Endothelial cell of umbilical vein (primary cell): ENCODE results near the gene IGF1. TPM values are rescaled to one million over a fixed set of nuclear protein-coding genes. Genes with fewer than 3 reads are reported as not detected.

Experiments used
- BruUV-seq: library from RNA; stranded (reverse); fragments of 400-500 nt; replicated peaks from 2 replicates; lab custom pipeline; 2021; lab: Mats Ljungman, UMichigan
- CTCF ChIA-PET: fragments of 300-600, 350-600 bp; sonication (Branson Sonifier 250); formaldehyde crosslinking; loops from one replicate; lab custom pipeline; 2021; ENCODE audit warnings: antibody characterized with exemption, inconsistent platforms; lab: Charles Lee
- POLR2A ChIA-PET: fragments of 300-600, 350-600 bp; sonication (Branson Sonifier 250); formaldehyde crosslinking; loops from one replicate; lab custom pipeline; 2021; ENCODE audit warnings: antibody characterized with exemption, inconsistent platforms; lab: Charles Lee
- DNase-seq: peaks from one replicate; pipeline ENCODE4 v3.0.0-alpha.2; 2011; ENCODE audit warnings: low read depth, low spot score
- FAIRE-seq: peaks from 2 replicates; lab custom pipeline; 2011; peaks lifted over from hg19 to GRCh38; lab: Jason Lieb, UNC
- H2AFZ ChIP-seq: 2 replicates; pipeline ENCODE4 v1.6.0; 2012; ENCODE audit warnings: low read depth, low read length, control low read depth, inconsistent platforms
- H3K27ac ChIP-seq: 2 replicates; pipeline ENCODE4 v1.5.1; 2011; ENCODE audit warnings: low read depth, mild to moderate bottlenecking, control low read depth, low read length, moderate library complexity; ENCODE audit not compliant: insufficient read depth
- H3K27me3 ChIP-seq, 2 experiments: 2 replicates each; pipeline versions ENCODE4 v1.6.0 to v1.6.1; 2011; ENCODE audit warnings: low read length in 2 of 2, mixed read lengths in 1 of 2; ENCODE audit not compliant: control insufficient read depth in 2 of 2, insufficient read depth in 2 of 2
- H3K36me3 ChIP-seq, 2 experiments: 2 replicates in 1 of 2; 3 replicates in 1 of 2; pipeline ENCODE4 v1.5.1; 2011; ENCODE audit warnings: low read length in 2 of 2, mild to moderate bottlenecking in 1 of 2, moderate library complexity in 1 of 2; ENCODE audit not compliant: control insufficient read depth in 2 of 2, insufficient read depth in 2 of 2; ENCODE audit errors: extremely low read depth in 1 of 2
- H3K4me1 ChIP-seq: 3 replicates; pipeline ENCODE4 v1.5.1; 2011; ENCODE audit warnings: mild to moderate bottlenecking, low read length; ENCODE audit not compliant: control insufficient read depth, insufficient read depth; ENCODE audit errors: extremely low read depth
- H3K4me2 ChIP-seq: 2 replicates; pipeline ENCODE4 v1.6.1; 2011; ENCODE audit warnings: low read length, control low read depth, mixed read lengths; ENCODE audit not compliant: insufficient read depth
- H3K4me3 ChIP-seq, 3 experiments: fragments of 200-600 bp in 1 of 3; sonication (generic), shearing (Covaris generic) in 1 of 3; replicated peaks in 1 of 3; 2 replicates each; pipeline ENCODE4 v1.5.1; 2011 to 2016; ENCODE audit warnings: control low read depth in 3 of 3, low read length in 3 of 3, mild to moderate bottlenecking in 2 of 3, inconsistent platforms in 1 of 3, low read depth in 1 of 3, moderate library complexity in 1 of 3; ENCODE audit not compliant: insufficient read depth in 1 of 3
- H3K79me2 ChIP-seq: 2 replicates; pipeline ENCODE4 v1.6.0; 2012; ENCODE audit warnings: low read length, inconsistent platforms; ENCODE audit not compliant: control insufficient read depth, insufficient read depth
- H3K9ac ChIP-seq: replicated peaks from 2 replicates; pipeline ENCODE3; 2011; ENCODE audit warnings: low read length, control low read depth; ENCODE audit not compliant: insufficient read depth; ENCODE audit errors: extremely low read depth
- H3K9me1 ChIP-seq: replicated peaks from 3 replicates; pipeline ENCODE4 v1.6.0; 2011; ENCODE audit warnings: mild to moderate bottlenecking, low read length; ENCODE audit not compliant: control insufficient read depth, insufficient read depth; ENCODE audit errors: extremely low read depth
- H3K9me3 ChIP-seq: replicated peaks from 2 replicates; pipeline ENCODE4 v1.5.1; 2012; ENCODE audit warnings: low read length, inconsistent platforms; ENCODE audit not compliant: control insufficient read depth, insufficient read depth
- H4K20me1 ChIP-seq: replicated peaks from 2 replicates; pipeline ENCODE3; 2011; ENCODE audit warnings: mild to moderate bottlenecking, low read length; ENCODE audit not compliant: control insufficient read depth, insufficient read depth; ENCODE audit errors: extremely low read depth
- EZH2 ChIP-seq: IDR thresholded peaks from 2 replicates; pipeline ENCODE4 v1.6.1; 2012; ENCODE audit warnings: borderline replicate concordance, low read depth, mild to moderate bottlenecking, moderate library complexity, low read length, inconsistent platforms; ENCODE audit not compliant: severe bottlenecking
- FOS ChIP-seq: IDR thresholded peaks from 2 replicates; pipeline ENCODE4 v1.6.1; 2011; ENCODE audit warnings: mild to moderate bottlenecking, low read length, moderate library complexity, borderline replicate concordance; ENCODE audit not compliant: insufficient read depth
- GATA2 ChIP-seq: IDR thresholded peaks from 2 replicates; pipeline ENCODE4 v1.7.0; 2011; ENCODE audit warnings: low read depth, mild to moderate bottlenecking, moderate library complexity, mixed read lengths, low read length; ENCODE audit not compliant: insufficient read length, insufficient read depth
- JUN ChIP-seq: IDR thresholded peaks from 2 replicates; pipeline ENCODE4 v1.6.1; 2011; ENCODE audit warnings: borderline replicate concordance, low read depth; ENCODE audit not compliant: insufficient read length, insufficient read depth
- MYC ChIP-seq: IDR thresholded peaks from one replicate; pipeline ENCODE4 v1.6.1; 2011; ENCODE audit warnings: mild to moderate bottlenecking, low read depth, low read length
- POLR2AphosphoS5 ChIP-seq: IDR thresholded peaks from 2 replicates; pipeline ENCODE4 v1.6.1; 2012; ENCODE audit warnings: low read depth, mild to moderate bottlenecking, control low read depth, low read length, moderate library complexity; ENCODE audit not compliant: insufficient read depth
- dilution Hi-C: fragments of 300-500 bp; cut with MboI; formaldehyde crosslinking; loops from one replicate; pipeline ENCODE4 v1.15.0; 2019; ENCODE audit warnings: low sequenced_read_pairs; ENCODE audit not compliant: extremely low pct_ligation_motif_present
- intact Hi-C: fragments of 100-400 bp; cut with micrococcal nuclease; formaldehyde crosslinking; loops from one replicate; pipeline ENCODE4 v1.10.0; 2022
- polyA plus RNA-seq, 4 experiments: library from polyadenylated mRNA; depleted of rRNA in 3 of 4; stranded (reverse) in 3 of 4; unstranded in 1 of 4; fragments of >200 nt; gene quantifications; 2 replicates each; pipeline versions ENCODE4 v1.2.1 to v1.2.3, GENCODE V29; 2011 to 2012; ENCODE audit warnings: missing spikeins in 1 of 4
- total RNA-seq: library from RNA; stranded (reverse); gene quantifications from 2 replicates; pipeline ENCODE4 v1.2.3, GENCODE V29; 2021
- TF ChIP-seq, protein P1 (sequence below): IDR thresholded peaks from 2 replicates; pipeline ENCODE4 v1.6.1; 2011; ENCODE audit not compliant: insufficient read depth, insufficient read length
- TF ChIP-seq, protein P2 (sequence below), 2 donors: IDR thresholded peaks; 1 replicate in 1 of 2; 2 replicates in 1 of 2; pipeline ENCODE4 v1.5.1; 2011; ENCODE audit warnings: low read length in 2 of 2, mild to moderate bottlenecking in 2 of 2, moderate library complexity in 2 of 2, control low read depth in 1 of 2, inconsistent platforms in 1 of 2, low read depth in 1 of 2; ENCODE audit not compliant: insufficient read depth in 1 of 2; ENCODE audit errors: extremely low read depth in 1 of 2

The IGF1 gene
- total and polyA plus RNA-seq, 2 donors (not counting 3 experiments of a cell fraction or from before 2014, with no cell fraction given) = 0.10 TPM; not detected in 1

DNA sequence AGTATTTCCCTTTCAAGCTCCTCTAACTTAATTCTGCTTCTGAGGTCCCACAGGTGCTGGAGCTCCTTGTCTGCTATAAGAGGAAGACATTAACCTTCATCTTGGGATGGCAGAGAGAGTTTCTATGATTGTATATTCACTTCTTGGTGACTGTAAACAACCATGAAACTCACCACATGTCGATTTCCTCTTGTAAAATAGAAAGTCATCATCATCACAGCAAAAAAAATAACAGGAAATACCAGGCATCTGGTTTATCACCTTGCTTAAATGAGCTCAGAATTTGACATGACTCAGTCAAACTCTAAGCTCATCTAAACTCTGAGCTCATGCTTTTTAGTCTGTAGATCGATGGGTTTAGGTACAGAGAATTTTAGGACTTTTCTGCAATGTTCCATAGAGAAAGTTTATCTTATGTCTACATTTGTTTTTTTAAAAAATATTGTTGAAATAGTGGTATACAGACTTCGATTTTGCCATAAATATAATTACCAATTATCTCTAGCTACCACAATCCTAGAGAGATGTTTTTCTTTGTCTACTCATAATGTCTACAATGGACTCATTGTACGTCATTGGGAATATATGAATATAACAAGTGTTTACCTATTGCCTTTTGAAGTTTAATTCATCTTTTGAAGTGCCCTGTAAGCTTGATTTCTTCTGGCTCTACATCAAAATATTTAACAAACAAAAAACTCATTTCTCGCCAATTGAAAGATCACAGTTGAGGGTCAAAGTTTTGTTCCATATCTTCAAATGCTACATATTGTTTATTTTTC, 58.4 kb downstream of the IGF1 start:
- no TSS peak for BruUV-seq
- ChIA-PET CTCF (interaction anchor here (1.0 to 1.5 kb wide), 5 partner anchors 9 to 252 kb away, joined by 3 to 5 read pairs (median 3); no protein-coding TSS in a partner anchor), POLR2A (no interaction called here)
- no peaks in the 10 kb centered on the region for H3K9me1 ChIP-seq
- H3K79me2 ChIP-seq = no peaks in the 10 kb centered on the region
- H3K4me1 ChIP-seq = peaks cover 8% of the 10 kb centered on the region
- DNase-seq = peak; percentile 16
- intact Hi-C loops (loop anchor here (1.0 kb wide), 1 partner anchor 16 kb away; no protein-coding TSS in a partner anchor), dilution Hi-C loops (no loop called here)
- H3K9ac ChIP-seq = no peak overlapping the region
- H3K9me3 ChIP-seq = no peaks in the 10 kb centered on the region
- FAIRE-seq = peak; percentile 57
- no peaks in the 10 kb centered on the region for H3K27me3 ChIP-seq
- no peak overlapping the region for H3K4me3 ChIP-seq
- no peaks in the 10 kb centered on the region for H3K36me3 ChIP-seq
- no peak overlapping the region for H2AFZ ChIP-seq
- peak; percentile 78 for TF ChIP-seq JUN
- TF ChIP-seq MYC = no peak
- TF ChIP-seq, protein P1, sequence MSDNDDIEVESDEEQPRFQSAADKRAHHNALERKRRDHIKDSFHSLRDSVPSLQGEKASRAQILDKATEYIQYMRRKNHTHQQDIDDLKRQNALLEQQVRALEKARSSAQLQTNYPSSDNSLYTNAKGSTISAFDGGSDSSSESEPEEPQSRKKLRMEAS = no peak
- TF ChIP-seq EZH2 = no peak
- TF ChIP-seq, protein P2, sequence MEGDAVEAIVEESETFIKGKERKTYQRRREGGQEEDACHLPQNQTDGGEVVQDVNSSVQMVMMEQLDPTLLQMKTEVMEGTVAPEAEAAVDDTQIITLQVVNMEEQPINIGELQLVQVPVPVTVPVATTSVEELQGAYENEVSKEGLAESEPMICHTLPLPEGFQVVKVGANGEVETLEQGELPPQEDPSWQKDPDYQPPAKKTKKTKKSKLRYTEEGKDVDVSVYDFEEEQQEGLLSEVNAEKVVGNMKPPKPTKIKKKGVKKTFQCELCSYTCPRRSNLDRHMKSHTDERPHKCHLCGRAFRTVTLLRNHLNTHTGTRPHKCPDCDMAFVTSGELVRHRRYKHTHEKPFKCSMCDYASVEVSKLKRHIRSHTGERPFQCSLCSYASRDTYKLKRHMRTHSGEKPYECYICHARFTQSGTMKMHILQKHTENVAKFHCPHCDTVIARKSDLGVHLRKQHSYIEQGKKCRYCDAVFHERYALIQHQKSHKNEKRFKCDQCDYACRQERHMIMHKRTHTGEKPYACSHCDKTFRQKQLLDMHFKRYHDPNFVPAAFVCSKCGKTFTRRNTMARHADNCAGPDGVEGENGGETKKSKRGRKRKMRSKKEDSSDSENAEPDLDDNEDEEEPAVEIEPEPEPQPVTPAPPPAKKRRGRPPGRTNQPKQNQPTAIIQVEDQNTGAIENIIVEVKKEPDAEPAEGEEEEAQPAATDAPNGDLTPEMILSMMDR (IDR thresholded peaks at IDR 0.05; ENCODE audit: extremely low read depth in 1 of 2, insufficient read depth in 1 of 2, low read depth in 1 of 2, low read length in 2 of 2) = no peak
- TF ChIP-seq GATA2 = no peak
- peak; percentile 26 for TF ChIP-seq FOS
- no peak for TF ChIP-seq POLR2AphosphoS5
- peak overlapping the region; percentile 16 for H3K27ac ChIP-seq
- H3K4me2 ChIP-seq = no peak overlapping the region
- H4K20me1 ChIP-seq = no peaks in the 10 kb centered on the region
